Colonic mucosa (tissue), 2 donors: Measurements from ENCODE around the gene NUTM2B. TPM values are rescaled to one million over a fixed set of nuclear protein-coding genes. Genes with fewer than 3 reads are reported as not detected.

Source experiments
- total RNA-seq, 2 donors: library from RNA; stranded (reverse); fragmentation: NEBNext Ultra II Directional in 1 of 2; extraction: Animal tissue kit (Norgen Biotek cat#: 25700) in 1 of 2; gene quantifications; one replicate each; pipeline ENCODE4 v1.2.1, GENCODE V29; 2021
- donor health status: DM: no; HTN: no; CAD: no.
- donor health status: DM: no; HTN: no; CAD: no.

The NUTM2B gene
- total RNA-seq, 2 donors from 2014 or later, result 0.98 to 1.2 TPM

Other genes starting within 250 kb of the NUTM2B start
- gene EIF5AL1, start 190.7 kb upstream of the NUTM2B start, total RNA-seq, result 1 to 10 TPM in 1 of 2 donors, under 1 TPM in 1; 0.19 to 1.6 TPM
- gene SFTPA2, start 142.8 kb upstream of the NUTM2B start, total RNA-seq, result 10 to 100 TPM in 1 of 2 donors, 1 to 10 TPM in 1; 5.6 to 14.2 TPM
- 1 to 10 TPM in 1 of 2 donors, under 1 TPM in 1; 0.77 to 8.8 TPM for gene SFTPA1, start 92.3 kb upstream of the NUTM2B start, total RNA-seq
- under 1 TPM in 1 of 2 donors, not detected in 1; 0.08 TPM for gene NUTM2E, start 123.5 kb downstream of the NUTM2B start, total RNA-seq
- under 1 TPM; 0.27 to 0.67 TPM for gene SFTPD, start 245.9 kb downstream of the NUTM2B start, total RNA-seq